PC-3 (cell line): Measurements from ENCODE around the gene EDC3. TPM values are rescaled to one million over a fixed set of nuclear protein-coding genes. Genes with fewer than 3 reads are reported as not detected.

Experiments
- ATAC-seq: fragments of 200-7000 bp; cut with Tn5 transposase; 2 replicates; pipeline ENCODE4 v1.9.1; 2020; ENCODE audit warnings: mild to moderate bottlenecking, moderate library complexity
- BruUV-seq: library from RNA; stranded (reverse); fragments of 400-500 nt; replicated peaks from 2 replicates; lab custom pipeline; 2021; lab: Mats Ljungman, UMichigan
- CTCF ChIA-PET: fragments of 300-600 bp; sonication (Branson Sonifier 250); formaldehyde crosslinking; loops from one replicate; lab custom pipeline; 2022; ENCODE audit warnings: antibody characterized with exemption; lab: Charles Lee
- POLR2A ChIA-PET: fragments of 300-600 bp; sonication (Branson Sonifier 250); formaldehyde crosslinking; loops from one replicate; lab custom pipeline; 2022; ENCODE audit warnings: antibody characterized with exemption; ENCODE audit not compliant: unreplicated experiment; lab: Charles Lee
- DNase-seq: peaks from one replicate; pipeline ENCODE4 v3.0.0-alpha.2; 2015
- H2AFZ ChIP-seq: fragments of 300-600 bp; sonication (generic); 2 replicates; pipeline ENCODE4 v1.6.0; 2016; ENCODE audit warnings: antibody characterized with exemption, low read length
- H3F3A ChIP-seq: fragments of 300-600 bp; sonication (generic); one replicate; pipeline ENCODE4 v1.6.0; 2017; ENCODE audit warnings: antibody characterized with exemption, low read length, control low read depth, mild to moderate bottlenecking; ENCODE audit not compliant: unreplicated experiment
- H3K27ac ChIP-seq: fragments of 300-600 bp; sonication (generic); 2 replicates; pipeline ENCODE4 v1.5.1; 2016; ENCODE audit warnings: mild to moderate bottlenecking, low read length
- H3K27me3 ChIP-seq: fragments of 300-600 bp; sonication (generic); 2 replicates; pipeline ENCODE4 v1.6.1; 2016; ENCODE audit warnings: low read length, mixed read lengths
- H3K36me3 ChIP-seq: fragments of 300-600 bp; sonication (generic); 2 replicates; pipeline ENCODE4 v1.6.1; 2016; ENCODE audit warnings: low read depth, mixed run types, low read length, mixed read lengths
- H3K4me1 ChIP-seq: fragments of 300-600 bp; sonication (generic); 2 replicates; pipeline ENCODE4 v1.5.1; 2016; ENCODE audit warnings: low read length; ENCODE audit not compliant: insufficient read depth
- H3K4me2 ChIP-seq: fragments of 300-600 bp; sonication (generic); 2 replicates; pipeline ENCODE4 v1.6.0; 2016; ENCODE audit warnings: low read length
- H3K4me3 ChIP-seq: fragments of 300-600 bp; sonication (generic); 2 replicates; pipeline ENCODE4 v1.5.1; 2016; ENCODE audit warnings: mild to moderate bottlenecking, low read length, mixed read lengths
- H3K79me2 ChIP-seq: fragments of 300-600 bp; sonication (generic); 2 replicates; pipeline ENCODE4 v1.6.1; 2017; ENCODE audit warnings: low read length, mixed read lengths
- H3K9ac ChIP-seq: fragments of 300-600 bp; sonication (generic); 2 replicates; pipeline ENCODE4 v1.6.0; 2016; ENCODE audit warnings: mild to moderate bottlenecking, low read length
- H3K9me2 ChIP-seq: fragments of 300-600 bp; sonication (generic); replicated peaks from 2 replicates; pipeline ENCODE4 v1.6.1; 2016; ENCODE audit warnings: mixed run types, low read length, mixed read lengths
- H3K9me3 ChIP-seq: fragments of 300-600 bp; sonication (generic); 2 replicates; pipeline ENCODE4 v1.6.1; 2016; ENCODE audit warnings: low read length, mixed read lengths
- H4K20me1 ChIP-seq: fragments of 300-600 bp; sonication (generic); 2 replicates; pipeline ENCODE4 v1.6.1; 2016; ENCODE audit warnings: low read length, mixed read lengths
- EZH2 ChIP-seq: fragments of 300-600 bp; sonication (generic); IDR thresholded peaks from one replicate; pipeline ENCODE4 v1.6.1; 2017; ENCODE audit warnings: antibody characterized with exemption, mild to moderate bottlenecking, low read length; ENCODE audit not compliant: unreplicated experiment
- EZH2phosphoT487 ChIP-seq: fragments of 300-600 bp; sonication (generic); IDR thresholded peaks from 2 replicates; pipeline ENCODE4 v1.6.1; 2018; ENCODE audit warnings: mild to moderate bottlenecking, antibody characterized with exemption, low read length, borderline replicate concordance
- intact Hi-C: fragments of 100-400 bp; cut with micrococcal nuclease; formaldehyde crosslinking; loops from 2 replicates; pipeline ENCODE4 v1.9.0; 2023
- total RNA-seq: library from RNA; depleted of rRNA; stranded (reverse); fragments of >200 nt; gene quantifications from 2 replicates; pipeline ENCODE4 v1.2.3, GENCODE V29; 2014; rRNA removed
- TF ChIP-seq, protein P1 (sequence below): fragments of 300-600 bp; sonication (generic); conservative IDR thresholded peaks from 2 replicates; pipeline ENCODE4 v1.5.1; 2017; ENCODE audit warnings: antibody characterized with exemption, low read depth, mild to moderate bottlenecking, low read length

The EDC3 gene
- total RNA-seq, 1 experiment from 2014 or later = 9.9 TPM

DNA sequence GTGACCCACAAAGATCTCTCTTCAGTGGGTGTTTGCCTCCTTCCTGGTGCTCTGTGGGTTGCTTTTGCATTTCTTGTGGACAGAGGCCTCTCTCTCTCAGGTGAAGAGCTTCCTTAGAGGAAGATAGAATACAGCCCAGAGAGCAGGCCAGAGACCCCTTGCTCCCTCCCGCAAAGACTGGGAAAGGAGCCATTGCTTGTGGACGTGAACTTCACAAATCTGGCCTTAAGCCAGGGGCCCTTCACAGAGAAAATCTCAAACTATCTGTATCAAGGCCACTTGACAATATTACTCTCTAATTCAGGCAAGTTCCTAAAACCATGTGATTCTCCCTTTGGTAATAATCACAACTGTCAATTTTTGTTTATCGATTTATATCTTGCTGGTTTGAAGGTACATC lies 110.6 kb downstream of the EDC3 start:
- CTCF ChIA-PET = no interaction called here
- no TSS peak for BruUV-seq
- no peak for TF ChIP-seq EZH2
- no peak for TF ChIP-seq EZH2phosphoT487
- TF ChIP-seq, protein P1, sequence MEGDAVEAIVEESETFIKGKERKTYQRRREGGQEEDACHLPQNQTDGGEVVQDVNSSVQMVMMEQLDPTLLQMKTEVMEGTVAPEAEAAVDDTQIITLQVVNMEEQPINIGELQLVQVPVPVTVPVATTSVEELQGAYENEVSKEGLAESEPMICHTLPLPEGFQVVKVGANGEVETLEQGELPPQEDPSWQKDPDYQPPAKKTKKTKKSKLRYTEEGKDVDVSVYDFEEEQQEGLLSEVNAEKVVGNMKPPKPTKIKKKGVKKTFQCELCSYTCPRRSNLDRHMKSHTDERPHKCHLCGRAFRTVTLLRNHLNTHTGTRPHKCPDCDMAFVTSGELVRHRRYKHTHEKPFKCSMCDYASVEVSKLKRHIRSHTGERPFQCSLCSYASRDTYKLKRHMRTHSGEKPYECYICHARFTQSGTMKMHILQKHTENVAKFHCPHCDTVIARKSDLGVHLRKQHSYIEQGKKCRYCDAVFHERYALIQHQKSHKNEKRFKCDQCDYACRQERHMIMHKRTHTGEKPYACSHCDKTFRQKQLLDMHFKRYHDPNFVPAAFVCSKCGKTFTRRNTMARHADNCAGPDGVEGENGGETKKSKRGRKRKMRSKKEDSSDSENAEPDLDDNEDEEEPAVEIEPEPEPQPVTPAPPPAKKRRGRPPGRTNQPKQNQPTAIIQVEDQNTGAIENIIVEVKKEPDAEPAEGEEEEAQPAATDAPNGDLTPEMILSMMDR = no peak
- no peaks in the 10 kb centered on the region for H4K20me1 ChIP-seq
- no peaks in the 10 kb centered on the region for H3F3A ChIP-seq
- H3K4me2 ChIP-seq = no peak overlapping the region
- no peak for ATAC-seq
- H3K79me2 ChIP-seq = no peaks in the 10 kb centered on the region
- POLR2A ChIA-PET = no interaction called here
- no peak overlapping the region for H3K9ac ChIP-seq
- H3K27ac ChIP-seq = no peak overlapping the region
- no peak overlapping the region for H2AFZ ChIP-seq
- no peaks in the 10 kb centered on the region for H3K9me2 ChIP-seq
- peaks cover 14% of the 10 kb centered on the region; the same call in 1 of the 2 replicates for H3K36me3 ChIP-seq
- DNase-seq = no peak
- intact Hi-C loops = no loop called here
- no peaks in the 10 kb centered on the region for H3K9me3 ChIP-seq
- H3K27me3 ChIP-seq = no peaks in the 10 kb centered on the region
- no peaks in the 10 kb centered on the region for H3K4me1 ChIP-seq
- H3K4me3 ChIP-seq = no peak overlapping the region

DNA sequence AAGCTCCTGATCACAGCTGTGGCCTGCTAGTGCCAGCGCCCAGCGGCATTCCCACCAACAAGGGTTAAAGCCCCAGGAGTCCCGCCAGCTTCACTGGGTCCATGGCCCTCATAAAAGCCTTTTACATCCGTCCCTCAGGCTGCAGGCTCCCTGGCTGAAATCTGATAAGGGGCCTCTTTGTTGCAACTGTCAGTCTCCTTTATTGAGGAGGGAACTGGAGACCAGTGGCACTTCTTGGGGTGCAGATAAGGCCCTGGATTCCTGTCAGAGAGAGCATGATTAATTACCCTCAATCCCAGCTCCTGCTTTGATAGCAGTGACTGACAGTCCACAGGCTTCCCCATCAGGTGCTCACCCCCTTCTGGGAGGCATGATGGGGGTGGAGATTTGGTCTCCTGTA lies 111.0 kb downstream of the EDC3 start:
- Histone ChIP-seq H3K9ac (no peak overlapping the region), H4K20me1 (no peaks in the 10 kb centered on the region), H3K4me1 (no peaks in the 10 kb centered on the region), H3K9me3 (no peaks in the 10 kb centered on the region), H3K4me3 (no peak overlapping the region), H3K4me2 (no peak overlapping the region), H3K79me2 (no peaks in the 10 kb centered on the region), H3K9me2 (no peaks in the 10 kb centered on the region), H3K27me3 (no peaks in the 10 kb centered on the region), H3K36me3 (peaks cover 13% of the 10 kb centered on the region; the same call in 1 of the 2 replicates), H2AFZ (no peak overlapping the region), H3K27ac (no peak overlapping the region), H3F3A (no peaks in the 10 kb centered on the region)
- no peak for TF ChIP-seq EZH2phosphoT487
- no peak for TF ChIP-seq EZH2
- ChIA-PET CTCF (no interaction called here), POLR2A (no interaction called here)
- DNase-seq (no peak), ATAC-seq (no peak)
- intact Hi-C loops = no loop called here
- BruUV-seq = no TSS peak

DNA sequence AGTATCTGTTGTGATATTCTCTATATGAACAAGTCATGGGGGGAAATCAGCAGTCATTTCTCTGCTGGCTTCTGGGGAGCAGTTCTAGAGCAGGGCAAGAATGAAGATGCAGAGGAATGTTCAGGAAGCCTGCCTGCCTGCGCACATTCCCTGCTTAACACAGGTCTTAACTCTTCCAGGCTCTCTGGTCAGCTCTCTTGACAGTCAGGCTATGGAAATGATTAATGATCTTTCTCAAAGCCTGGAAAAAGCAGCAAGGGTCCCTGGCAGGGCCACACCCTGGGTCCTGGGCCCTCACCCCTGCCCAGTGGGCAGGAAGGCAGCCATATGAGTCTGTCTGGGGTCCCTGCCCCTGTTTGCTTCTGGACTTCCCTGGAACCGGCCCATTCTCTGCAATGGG lies 111.6 kb downstream of the EDC3 start:
- no peaks in the 10 kb centered on the region for H3K79me2 ChIP-seq
- no peak overlapping the region for H3K4me2 ChIP-seq
- H3K36me3 ChIP-seq = peaks cover 12% of the 10 kb centered on the region; the same call in 1 of the 2 replicates
- intact Hi-C loops = no loop called here
- no peak overlapping the region for H3K27ac ChIP-seq
- no peaks in the 10 kb centered on the region for H3K9me2 ChIP-seq
- H3K9ac ChIP-seq = no peak overlapping the region
- TF ChIP-seq EZH2 (no peak), EZH2phosphoT487 (no peak)
- TF ChIP-seq, protein P1 = no peak
- H4K20me1 ChIP-seq = no peaks in the 10 kb centered on the region
- H2AFZ ChIP-seq = no peak overlapping the region
- no peak overlapping the region for H3K4me3 ChIP-seq
- no peak for DNase-seq
- no peaks in the 10 kb centered on the region for H3F3A ChIP-seq
- ATAC-seq = no peak
- no TSS peak for BruUV-seq
- H3K9me3 ChIP-seq = no peaks in the 10 kb centered on the region
- H3K4me1 ChIP-seq = no peaks in the 10 kb centered on the region
- ChIA-PET CTCF (no interaction called here), POLR2A (no interaction called here)
- H3K27me3 ChIP-seq = no peaks in the 10 kb centered on the region

Other genes with a start within 250 kb of the EDC3 start
- gene UBL7, start 234.9 kb downstream of the EDC3 start, total RNA-seq = 46.1 and 57.1 TPM in 2 replicates
- gene ARID3B, start 154.8 kb downstream of the EDC3 start, total RNA-seq = 17.4 and 19.0 TPM in 2 replicates
- 56.2 and 64.1 TPM in 2 replicates for gene CLK3, start 80.2 kb downstream of the EDC3 start, total RNA-seq
- 2.3 and 2.5 TPM in 2 replicates for gene CYP1A1, start 29.5 kb upstream of the EDC3 start, total RNA-seq
- gene CYP1A2, start 52.8 kb upstream of the EDC3 start, total RNA-seq = not detected in 2 replicates
- gene CSK, start 86.1 kb upstream of the EDC3 start, total RNA-seq = 38.0 and 50.3 TPM in 2 replicates
- not detected in 2 replicates for gene LMAN1L, start 116.8 kb upstream of the EDC3 start, total RNA-seq
- not detected in 2 replicates for gene CPLX3, start 130.6 kb upstream of the EDC3 start, total RNA-seq
- 20.3 and 29.7 TPM in 2 replicates for gene ULK3, start 147.1 kb upstream of the EDC3 start, total RNA-seq
- 30.1 and 39.1 TPM in 2 replicates for gene SCAMP2, start 177.3 kb upstream of the EDC3 start, total RNA-seq
- gene MPI, start 194.0 kb upstream of the EDC3 start, total RNA-seq = 30.6 and 35.2 TPM in 2 replicates
- gene FAM219B, start 210.8 kb upstream of the EDC3 start, total RNA-seq = 23.8 and 24.3 TPM in 2 replicates
- gene COX5A, start 242.0 kb upstream of the EDC3 start, total RNA-seq = 109 and 145 TPM in 2 replicates